BJ (cell line): ENCODE data around the gene TTC16. TPM values are rescaled to one million over a fixed set of nuclear protein-coding genes. Genes with fewer than 3 reads are reported as not detected.
A peak's percentile ranks its signal among the peaks of the same experiment; 100 is the strongest.

Experiments used
- CTCF ChIA-PET: fragments of 350-600 bp; formaldehyde crosslinking; extraction: SDS; loops from one replicate; lab custom pipeline; 2021; ENCODE audit warnings: antibody characterized with exemption, inconsistent platforms; lab: Yijun Ruan, JAX
- POLR2A ChIA-PET: fragments of 300-600 bp; sonication (Branson Sonifier 250); formaldehyde crosslinking; extraction: SDS; loops from one replicate; lab custom pipeline; 2021; ENCODE audit warnings: antibody characterized with exemption; lab: Charles Lee
- DNase-seq: peaks from one replicate; pipeline ENCODE4 v3.0.0-alpha.2; 2011; ENCODE audit warnings: low read depth
- H3K27me3 ChIP-seq: 2 replicates; pipeline ENCODE4 v1.6.0; 2011; ENCODE audit warnings: low read length; ENCODE audit not compliant: control insufficient read depth, insufficient read depth
- H3K36me3 ChIP-seq: 2 replicates; pipeline ENCODE4 v1.5.1; 2011; ENCODE audit warnings: low read length; ENCODE audit not compliant: control insufficient read depth, insufficient read depth
- H3K4me3 ChIP-seq: 2 replicates; pipeline ENCODE4 v1.5.1; 2011; ENCODE audit warnings: low read depth, mild to moderate bottlenecking, control low read depth, low read length
- CTCF ChIP-seq: IDR thresholded peaks from 2 replicates; pipeline ENCODE4 v1.5.1; 2011; ENCODE audit warnings: low read depth, mild to moderate bottlenecking, control low read depth, inconsistent platforms, low read length, moderate library complexity; ENCODE audit not compliant: insufficient read depth
- polyA minus RNA-seq: library from RNA; depleted of rRNA, polyadenylated mRNA; stranded (reverse); fragments of >200 nt; gene quantifications from 2 replicates; pipeline ENCODE4 v1.2.3, GENCODE V29; 2011; rRNA and poly(A)+ RNA removed
- polyA plus RNA-seq: library from polyadenylated mRNA; depleted of rRNA; stranded (reverse); fragments of >200 nt; gene quantifications from 2 replicates; pipeline ENCODE4 v1.2.3, GENCODE V29; 2011; rRNA removed

The TTC16 gene
- polyA plus RNA-seq (0.02 and 0.07 TPM in 2 replicates), polyA minus RNA-seq (not detected in 2 replicates)

DNA sequence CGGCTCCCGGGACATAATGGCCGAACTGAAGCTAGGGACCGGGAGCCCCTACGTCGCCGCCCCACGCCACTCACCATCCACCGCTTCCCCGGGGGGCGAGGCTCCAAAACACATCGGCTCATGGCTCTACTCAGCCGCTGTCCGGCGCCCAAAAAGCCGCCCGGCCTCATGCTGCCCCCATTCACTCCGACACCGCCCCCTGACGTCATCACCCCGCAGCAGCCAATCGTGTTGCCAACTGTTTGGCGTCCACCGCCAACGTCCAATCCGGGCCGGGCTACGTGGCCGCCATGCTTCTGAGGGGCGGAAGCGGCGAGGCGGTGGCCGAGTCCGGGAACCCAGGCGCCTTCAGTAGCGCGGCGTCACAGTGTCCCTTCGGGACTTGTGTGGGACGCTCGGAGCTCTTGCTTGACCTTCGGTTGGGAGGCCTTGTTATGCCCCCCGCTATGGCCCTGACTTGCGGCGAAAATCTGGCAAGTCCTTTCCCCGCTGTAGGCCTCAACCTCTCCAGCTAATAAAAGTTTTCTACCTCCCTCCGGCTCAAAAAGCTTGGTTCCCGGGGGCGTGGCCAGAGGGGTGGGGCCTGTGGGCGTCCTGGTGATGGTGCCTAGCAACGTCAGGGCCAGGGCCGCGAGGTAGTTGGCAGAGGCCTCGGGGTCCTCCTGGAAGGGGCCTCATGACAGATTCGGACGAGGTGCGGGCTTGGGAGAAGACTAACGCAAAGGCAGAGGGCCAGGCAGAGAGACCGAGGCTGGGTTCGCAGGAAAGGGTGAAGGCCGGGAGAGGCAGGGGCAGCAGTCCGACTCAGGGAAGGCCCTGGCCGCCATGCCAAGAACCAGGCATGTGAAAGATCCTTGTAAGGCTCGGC lies at the start of gene TTC16, which contains the start of gene PTRH1:
TTC16 (plus strand) TSS at position 610 of the 868 bp plus-strand sequence; CDS start at position 677, 67 bp downstream.
PTRH1 (minus strand) TSS at position 194 of the 868 bp plus-strand sequence; CDS start at position 170, 24 bp downstream.
- CTCF ChIA-PET = interaction anchor here (0.6 to 4.6 kb wide), 4 partner anchors 11 to 140 kb away, joined by 3 to 20 read pairs (median 4); partner anchors contain the start of gene TOR2A
- no peaks in the 10 kb centered on the region for H3K27me3 ChIP-seq
- no peaks in the 10 kb centered on the region for H3K36me3 ChIP-seq
- DNase-seq = peak; percentile 65
- no peak for TF ChIP-seq CTCF
- peak within 1 kb of the TSS; percentile 87 for H3K4me3 ChIP-seq
- POLR2A ChIA-PET = interaction anchor here (0.6 kb wide), 1 partner anchor 132 kb away, joined by 4 read pairs; no protein-coding TSS in a partner anchor

GRCh38 chr9:127667127-127667844 lies 48.6 kb upstream of the TTC16 start:
- Histone ChIP-seq H3K27me3 (no peaks in the 10 kb centered on the region), H3K36me3 (peaks cover 18% of the 10 kb centered on the region), H3K4me3 (no peak overlapping the region)
- DNase-seq = no peak
- CTCF ChIA-PET = interaction anchor here (1.1 to 2.0 kb wide), 6 partner anchors 9 to 78 kb away, joined by 3 to 7 read pairs (median 4); partner anchors contain the start of gene TOR2A
- no peak for TF ChIP-seq CTCF
- POLR2A ChIA-PET = interaction anchor here (0.5 kb wide), 1 partner anchor 16 kb away, joined by 4 read pairs; no protein-coding TSS in a partner anchor

- peaks cover 17% of the 10 kb centered on the region for H3K36me3 ChIP-seq
- CTCF ChIA-PET = interaction anchor here (1.3 to 2.0 kb wide), 5 partner anchors 15 to 79 kb away, joined by 3 to 7 read pairs (median 5); partner anchors contain the start of gene TOR2A
- H3K4me3 ChIP-seq = no peak overlapping the region
- DNase-seq = no peak
- H3K27me3 ChIP-seq = no peaks in the 10 kb centered on the region
- TF ChIP-seq CTCF = no peak
- POLR2A ChIA-PET = interaction anchor here (0.5 kb wide), 1 partner anchor 16 kb away, joined by 4 read pairs; no protein-coding TSS in a partner anchor
Observed at GRCh38 chr9:127667906-127668305, 48.0 kb upstream of the TTC16 start.

GRCh38 chr9:127673234-127673633 lies 42.6 kb upstream of the TTC16 start:
- CTCF ChIA-PET = no interaction called here
- DNase-seq = no peak
- no peak for TF ChIP-seq CTCF
- POLR2A ChIA-PET = no interaction called here
- Histone ChIP-seq H3K4me3 (no peak overlapping the region), H3K36me3 (peaks cover 17% of the 10 kb centered on the region), H3K27me3 (no peaks in the 10 kb centered on the region)
